Activated gamma-delta T cell treated with anti-CD3 and anti-CD28 coated beads, Interleukin-2, amount 50 U/mL, for 16 hours (primary cell): Measurements from ENCODE around the gene ZBTB43.

Experiments
- DNase-seq: peaks from one replicate; pipeline ENCODE4 v3.0.0-alpha.2; 2020; ENCODE audit warnings: low read depth

The ZBTB43 gene

DNA sequence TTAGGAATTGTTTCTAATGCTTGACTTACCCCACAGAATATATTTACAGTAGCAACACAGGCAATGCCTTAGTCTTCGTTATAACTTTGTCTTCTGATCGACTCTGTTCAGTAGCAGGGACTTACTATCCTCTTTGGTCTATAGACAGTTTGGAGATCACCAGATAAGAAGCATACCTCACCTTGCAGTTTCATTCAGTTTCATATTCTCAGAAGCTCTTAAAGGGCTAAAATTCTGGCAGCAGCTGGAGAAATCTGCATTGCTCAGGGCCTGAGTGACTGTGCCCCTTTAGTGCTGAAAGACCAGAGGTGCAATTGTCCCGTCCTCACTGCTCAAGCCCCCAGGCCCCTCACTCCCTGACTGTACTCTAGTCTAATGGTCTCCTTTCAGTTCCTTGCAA lies 26.0 kb downstream of the ZBTB43 start:
- no peak for DNase-seq

DNA sequence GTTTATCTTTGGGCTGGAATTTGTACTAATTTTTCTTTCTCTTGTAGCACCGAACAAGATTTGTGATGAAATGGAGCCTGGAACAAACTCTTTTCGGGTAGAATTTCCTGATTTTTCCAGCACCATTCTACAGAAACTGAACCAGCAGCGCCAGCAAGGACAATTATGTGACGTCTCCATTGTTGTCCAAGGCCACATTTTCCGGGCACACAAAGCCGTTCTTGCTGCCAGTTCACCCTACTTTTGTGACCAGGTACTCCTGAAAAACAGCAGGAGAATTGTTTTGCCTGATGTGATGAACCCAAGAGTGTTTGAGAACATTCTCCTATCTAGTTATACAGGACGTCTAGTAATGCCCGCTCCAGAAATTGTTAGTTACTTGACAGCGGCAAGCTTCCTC lies 27.6 kb downstream of the ZBTB43 start:
- no peak for DNase-seq

- no peak for DNase-seq
These were observed 28.2 kb downstream of the ZBTB43 start for GRCh38 chr9:126833020-126833419.

DNA sequence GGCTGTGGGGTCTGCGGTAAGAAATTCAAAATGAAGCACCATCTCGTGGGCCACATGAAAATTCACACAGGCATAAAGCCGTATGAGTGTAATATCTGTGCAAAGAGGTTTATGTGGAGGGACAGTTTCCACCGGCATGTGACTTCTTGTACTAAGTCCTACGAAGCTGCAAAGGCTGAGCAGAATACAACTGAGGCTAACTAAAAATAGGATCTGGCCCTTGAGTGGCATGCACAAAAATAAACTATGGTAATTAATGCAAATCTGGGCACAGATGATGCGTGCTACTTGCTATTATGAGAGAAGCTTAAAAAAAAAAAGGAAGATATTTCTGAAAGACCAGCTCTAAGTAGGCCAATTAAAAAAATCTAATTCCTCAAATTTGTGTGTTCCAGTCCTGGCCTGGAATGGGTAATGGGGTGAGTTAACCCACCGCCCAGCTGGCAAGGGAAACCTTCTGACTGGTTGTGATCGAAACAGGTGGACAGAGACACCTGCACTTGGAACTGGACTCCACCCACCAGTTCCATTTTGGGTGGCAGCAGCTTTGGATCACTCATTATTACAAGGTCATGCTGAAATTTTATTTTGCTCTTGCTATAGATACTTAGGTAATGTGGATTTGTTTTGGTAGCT lies 29.0 kb downstream of the ZBTB43 start:
- DNase-seq, result no peak

- no peak for DNase-seq
These were observed 29.8 kb downstream of the ZBTB43 start for GRCh38 chr9:126834672-126835071.

DNA sequence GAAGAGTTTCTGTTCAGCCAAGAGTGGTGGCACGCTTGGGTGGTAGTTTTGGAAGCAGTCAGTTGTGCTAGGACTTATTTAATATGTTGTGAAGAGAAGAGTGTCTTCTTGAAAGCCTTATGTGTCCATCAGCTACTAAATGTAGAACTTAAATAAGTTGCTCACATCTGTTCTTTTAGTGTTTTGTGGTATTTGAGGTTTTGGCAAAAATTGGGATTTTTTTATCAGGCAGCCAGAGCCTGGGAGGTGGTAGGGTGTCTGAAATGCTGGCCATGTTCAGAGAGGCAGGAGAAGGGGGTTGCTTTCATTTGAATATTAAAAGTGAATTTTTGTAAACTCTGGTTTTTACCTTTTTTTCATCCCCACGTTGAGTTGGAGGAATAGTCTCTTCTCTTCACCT lies 31.4 kb downstream of the ZBTB43 start:
- no peak for DNase-seq

- no peak for DNase-seq
These were observed 33.4 kb downstream of the ZBTB43 start for GRCh38 chr9:126838055-126838811.

DNA sequence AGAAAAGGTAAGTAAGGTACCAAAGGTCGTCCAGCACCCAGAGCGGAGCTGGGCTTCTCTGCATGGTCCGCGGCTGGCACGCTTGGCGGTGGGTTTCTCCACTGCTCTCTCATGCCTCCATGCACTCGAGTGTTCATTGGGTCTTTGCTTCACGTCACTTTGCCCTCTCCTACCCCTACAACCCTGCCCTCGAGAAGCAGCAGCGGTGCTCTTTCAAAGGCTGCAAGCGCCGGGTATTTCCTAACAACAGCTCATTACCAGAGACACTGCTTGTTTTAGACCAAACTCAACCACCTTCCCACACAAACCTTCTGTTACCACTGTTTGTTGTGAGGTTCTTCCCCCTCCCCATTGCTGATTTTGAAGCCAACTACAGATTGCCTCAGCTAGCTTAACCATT lies 34.1 kb downstream of the ZBTB43 start:
- no peak for DNase-seq

DNA sequence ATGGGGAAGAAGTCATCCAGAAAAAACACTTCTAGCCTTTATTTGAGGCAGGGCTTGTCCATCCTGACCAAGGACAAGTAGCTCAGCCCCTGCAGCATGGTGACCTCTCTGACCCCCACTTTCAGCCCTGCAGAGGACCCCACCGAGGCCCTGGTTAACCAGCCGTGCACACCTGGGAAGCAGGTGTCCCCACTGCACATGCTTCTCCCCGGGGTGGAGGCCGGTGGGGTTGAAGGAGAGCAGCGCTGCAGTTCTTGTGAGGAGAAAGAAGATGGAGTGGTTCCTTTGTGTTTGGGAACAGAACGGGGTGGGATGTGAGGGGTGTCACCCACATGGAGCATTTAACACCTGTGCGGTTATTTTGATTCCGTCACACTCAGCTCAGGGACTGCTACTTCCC lies 34.5 kb downstream of the ZBTB43 start:
- DNase-seq, result no peak

- DNase-seq, result no peak
These were observed 37.5 kb downstream of the ZBTB43 start for GRCh38 chr9:126842220-126842842.

DNA sequence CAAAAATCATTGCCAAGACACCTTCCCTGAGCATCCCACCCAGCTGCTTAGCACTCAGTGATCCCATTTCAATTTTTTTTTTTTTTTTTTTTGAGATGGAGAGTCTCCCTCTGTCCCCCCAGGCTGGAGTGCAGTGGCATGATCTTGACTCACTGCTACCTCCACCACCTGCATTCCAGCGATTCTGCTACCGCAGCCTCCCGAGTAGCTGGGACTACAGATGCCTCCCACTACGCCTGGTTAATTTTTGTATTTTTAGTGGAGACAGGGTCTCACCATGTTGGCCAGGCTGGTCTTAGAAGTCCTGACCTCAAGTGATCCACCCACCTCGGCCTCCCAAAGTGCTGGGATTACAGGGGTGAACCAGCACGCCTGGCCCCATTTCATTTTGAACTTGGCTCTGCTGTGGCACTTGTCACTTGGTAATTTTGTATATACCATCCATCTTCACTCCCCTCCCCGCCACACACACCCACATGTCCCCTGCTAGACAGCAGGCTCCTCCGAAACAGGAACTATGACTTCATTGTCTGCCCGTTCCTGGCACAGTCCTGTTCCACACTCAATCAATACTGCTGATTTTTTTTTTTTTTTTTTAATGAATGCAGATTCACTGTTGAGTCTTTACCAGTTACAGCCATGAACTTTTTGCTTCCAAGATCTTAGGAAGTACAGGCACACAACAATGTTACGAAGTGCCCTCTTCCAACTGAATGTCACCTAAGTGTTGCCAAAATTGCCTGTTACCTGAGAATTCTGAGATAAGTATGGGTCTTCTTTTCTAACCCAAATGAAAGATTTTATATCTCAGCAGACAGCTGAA lies 38.3 kb downstream of the ZBTB43 start:
- no peak for DNase-seq

- no peak for DNase-seq
These were observed 39.2 kb downstream of the ZBTB43 start for GRCh38 chr9:126844085-126844484.

DNA sequence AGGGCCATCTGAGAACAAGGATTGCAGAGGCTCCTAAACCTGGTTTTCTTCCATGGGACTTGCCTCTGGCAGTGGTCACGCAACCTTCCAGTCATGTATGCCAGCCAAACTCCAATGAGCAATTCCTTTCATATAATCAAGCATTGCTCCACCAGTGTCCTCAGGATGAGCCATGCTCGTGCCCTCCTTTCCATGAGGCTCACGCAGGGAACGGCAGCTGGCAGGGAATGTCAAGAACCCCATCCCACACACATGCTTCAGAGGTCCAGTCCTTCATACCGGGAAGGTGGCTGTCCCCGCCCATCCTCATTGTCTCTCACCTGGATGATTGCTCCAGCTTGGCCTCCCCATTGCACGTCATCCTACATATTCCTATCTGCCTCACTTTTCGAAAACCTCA lies 42.2 kb downstream of the ZBTB43 start:
- no peak for DNase-seq

- no peak for DNase-seq
These were observed 44.9 kb downstream of the ZBTB43 start for GRCh38 chr9:126849591-126850225.

DNA sequence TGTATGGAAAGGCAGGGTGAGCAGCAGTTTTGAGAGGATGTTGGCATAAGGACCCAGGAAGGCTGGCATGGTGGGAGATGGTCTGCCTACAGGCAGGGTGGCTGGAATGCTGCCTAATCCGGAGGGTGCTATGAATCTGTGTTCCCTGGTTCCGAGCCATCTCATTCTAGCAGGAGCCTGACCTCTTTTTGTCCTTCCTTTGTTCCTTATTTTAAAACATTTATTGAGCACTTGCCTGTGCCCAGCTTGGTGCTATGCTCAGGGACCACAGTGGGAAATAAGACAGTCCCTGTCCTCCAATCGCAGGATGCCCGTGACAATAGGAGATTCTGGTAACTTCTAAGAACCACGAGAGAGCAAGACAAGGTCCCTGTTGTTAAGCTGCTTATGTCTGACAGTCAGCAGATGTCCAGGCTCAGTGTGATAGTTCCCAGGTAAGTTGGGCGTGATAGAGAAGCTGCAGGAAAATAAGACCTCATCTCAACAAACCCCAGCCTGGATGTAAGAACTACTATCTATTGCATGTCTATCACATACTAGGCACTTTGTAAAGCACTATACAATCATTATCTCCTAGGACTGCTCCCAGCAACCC lies 46.5 kb downstream of the ZBTB43 start:
- no peak for DNase-seq

GRCh38 chr9:126852086-126852688 lies 47.3 kb downstream of the ZBTB43 start:
- no peak for DNase-seq

GRCh38 chr9:126853667-126854066 lies 48.8 kb downstream of the ZBTB43 start:
- DNase-seq, result no peak

- DNase-seq, result no peak
These were observed 49.9 kb downstream of the ZBTB43 start for GRCh38 chr9:126854734-126855133.

GRCh38 chr9:126856326-126856877 lies 51.6 kb downstream of the ZBTB43 start:
- DNase-seq, result no peak

DNA sequence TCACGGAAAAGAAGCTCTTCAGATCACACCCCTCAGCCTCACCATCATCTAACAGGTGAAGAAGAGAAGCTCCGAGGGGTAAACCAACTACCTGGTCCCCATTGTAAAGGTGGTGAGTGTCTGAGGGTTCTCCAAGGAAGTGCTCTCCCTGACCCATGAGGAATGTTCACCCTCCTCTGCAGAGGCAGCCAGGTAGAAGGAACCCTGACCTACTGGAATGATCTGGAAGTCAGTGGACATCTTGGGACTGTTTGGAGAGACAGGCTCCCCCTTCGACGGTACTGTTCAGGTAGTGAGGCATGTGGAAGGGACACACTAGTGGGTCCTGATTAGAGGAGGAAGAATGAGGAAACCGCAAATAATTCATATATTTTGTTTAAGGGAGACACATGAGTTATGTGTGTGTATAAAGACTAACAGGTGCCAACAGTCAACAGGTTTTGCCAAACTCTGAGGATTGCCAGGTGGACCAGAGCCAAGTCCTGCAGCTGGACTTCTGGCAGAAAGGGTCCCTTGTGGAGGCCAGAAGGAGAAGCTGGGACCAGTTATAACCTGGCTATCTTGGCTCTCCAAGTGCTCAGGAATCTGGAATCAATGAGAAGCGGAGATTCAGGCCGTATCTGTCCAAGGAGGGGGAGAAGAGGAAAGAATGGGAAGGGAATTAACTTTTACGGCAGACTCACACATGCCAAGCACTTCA lies 52.6 kb downstream of the ZBTB43 start:
- no peak for DNase-seq
